GM10266 (cell line): Measurements from ENCODE around the gene FBXW9.
A peak's percentile ranks its signal among the peaks of the same experiment; 100 is the strongest.
"Not testable (repeated sequence)": the region's sequence is repeated elsewhere in the genome, so short reads cannot be mapped to it uniquely, and the experiment has no call there.

Experiments
- DNase-seq: peaks from one replicate; pipeline ENCODE4 v3.0.0; 2012; ENCODE audit errors: extremely low spot score
- CTCF ChIP-seq: IDR thresholded peaks from 2 replicates; pipeline ENCODE4 v1.5.1; 2012; ENCODE audit warnings: mild to moderate bottlenecking, low read depth; ENCODE audit not compliant: control insufficient read depth, insufficient read depth; ENCODE audit errors: missing control alignments

FBXW9 gene

DNA sequence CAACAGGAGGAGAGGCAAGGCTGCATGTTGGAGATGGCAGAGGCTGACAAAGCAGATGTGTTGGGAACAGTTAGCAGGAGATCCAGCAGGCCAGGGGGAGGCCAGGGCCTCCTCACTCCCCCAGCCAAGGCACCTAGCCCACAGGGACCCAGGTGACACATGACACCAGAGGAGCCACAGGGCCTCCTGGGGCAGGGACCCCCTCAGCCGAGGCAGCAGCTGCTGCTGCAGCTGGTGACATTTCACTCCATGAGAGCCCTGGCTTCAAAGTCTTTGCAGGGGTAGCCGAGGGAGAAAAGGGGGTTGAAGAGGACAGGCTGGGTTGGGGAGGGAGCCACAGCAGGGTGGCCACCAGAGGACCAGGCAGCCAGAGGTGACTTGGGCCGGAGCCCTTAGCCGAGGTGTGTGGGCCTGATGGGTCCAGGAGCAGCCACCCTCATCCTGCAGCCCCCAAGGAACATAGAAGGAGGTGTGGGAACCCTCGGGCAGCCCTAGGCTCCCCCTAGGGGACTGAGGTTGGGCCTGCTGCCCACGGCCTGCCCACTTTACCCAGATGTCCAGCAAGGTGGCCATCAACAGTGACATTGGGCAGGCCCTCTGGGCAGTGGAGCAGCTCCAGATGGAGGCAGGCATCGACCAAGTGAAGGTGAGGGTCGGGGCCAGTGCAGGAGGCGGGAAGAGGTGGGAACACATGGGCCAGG, 8.8 kb downstream of the FBXW9 start, which contains the start of gene GNG14:
GNG14 (plus strand) TSS at position 503 of the 701 bp plus-strand sequence; CDS start at position 554, 51 bp downstream.
- no peak for TF ChIP-seq CTCF
- no peak for DNase-seq

DNA sequence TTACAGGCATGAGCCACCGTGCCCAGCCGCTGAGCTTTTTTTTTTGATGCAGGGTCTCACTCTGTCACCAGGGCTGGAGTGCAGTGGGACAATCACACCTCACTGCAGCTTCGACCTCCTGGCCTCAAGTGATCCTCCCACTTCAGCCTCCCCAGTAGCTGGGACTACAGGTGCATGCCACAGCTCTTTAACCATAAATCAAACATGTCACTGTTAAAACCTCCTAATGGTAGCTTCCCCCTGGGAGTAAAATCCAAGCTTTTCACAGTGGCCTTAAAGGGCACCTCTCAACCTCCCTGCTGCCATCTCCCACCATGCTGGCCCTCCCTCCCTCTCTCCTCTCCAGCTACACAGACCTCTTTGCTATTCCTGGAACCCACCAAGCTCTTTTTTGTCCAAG, 10.6 kb downstream of the FBXW9 start:
- no peak for DNase-seq
- TF ChIP-seq CTCF: no peak

DNA sequence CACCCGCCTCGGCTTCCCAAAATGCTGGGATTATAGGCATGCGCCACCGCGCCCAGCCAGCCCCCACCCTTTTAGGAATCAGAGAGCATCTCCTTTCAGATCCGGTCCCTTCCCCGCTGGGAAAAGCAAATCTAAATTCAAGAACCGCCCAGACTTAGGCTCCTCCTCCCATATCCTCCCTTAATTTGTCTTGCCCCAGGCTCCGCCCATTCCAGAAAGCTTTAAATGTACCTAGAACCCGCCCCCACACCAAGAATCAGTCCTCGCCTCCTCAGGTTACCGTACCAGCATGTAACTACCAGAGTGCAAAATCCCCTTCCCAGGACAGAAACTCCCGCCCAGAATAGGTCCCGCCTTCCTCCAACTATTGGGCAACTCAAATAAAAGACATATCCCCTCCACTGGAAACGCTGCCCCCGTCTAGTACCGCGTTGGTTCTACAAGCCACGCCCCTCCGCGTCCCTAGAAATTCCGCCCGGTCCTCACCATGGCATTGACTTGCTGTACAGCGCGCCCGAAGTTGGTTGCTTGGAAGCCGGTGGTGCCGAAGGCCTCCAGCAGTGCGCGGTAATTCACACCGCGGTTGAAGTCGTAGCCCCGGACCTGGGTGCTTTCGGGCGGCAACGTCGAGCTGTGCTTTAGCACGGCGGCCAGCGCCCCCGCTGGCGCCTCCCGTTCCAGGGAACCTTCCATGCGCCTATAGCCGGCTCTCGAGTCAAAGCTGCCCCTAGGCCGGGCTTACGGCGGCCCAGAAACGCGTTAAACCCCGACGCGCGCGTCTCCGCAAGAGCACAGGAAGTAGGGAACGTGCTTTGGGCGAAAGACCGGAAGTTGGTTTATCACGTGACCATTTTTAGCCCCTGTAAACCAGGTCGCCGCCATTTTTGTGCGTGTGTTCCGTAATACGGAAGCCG, 15.1 kb downstream of the FBXW9 start, which contains the start of gene DHPS:
DHPS (minus strand) TSS at position 807 of the 914 bp plus-strand sequence; CDS start at position 693, 114 bp downstream.
- TF ChIP-seq CTCF: no peak
- DNase-seq: peak; percentile 93

DNA sequence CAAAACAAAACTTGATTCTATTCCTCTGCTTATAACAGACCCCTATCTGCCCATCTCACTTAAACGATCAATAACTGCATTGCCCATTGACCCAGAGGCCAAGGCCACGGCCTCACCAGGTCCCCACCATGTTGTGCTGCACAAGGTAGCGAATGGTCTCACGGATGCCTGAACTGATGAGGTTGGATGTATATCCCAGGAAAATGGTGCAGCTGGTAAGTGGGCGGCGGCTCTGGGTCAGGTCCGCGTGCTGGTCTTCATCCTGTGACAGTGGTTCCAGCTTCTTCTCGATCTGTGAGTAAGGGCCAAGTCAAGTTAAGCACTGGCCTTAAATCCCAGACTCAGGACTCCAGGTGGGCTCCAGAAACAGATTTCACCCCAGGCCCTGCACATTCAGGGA, 16.4 kb downstream of the FBXW9 start:
- no peak for DNase-seq
- TF ChIP-seq CTCF: no peak

DNA sequence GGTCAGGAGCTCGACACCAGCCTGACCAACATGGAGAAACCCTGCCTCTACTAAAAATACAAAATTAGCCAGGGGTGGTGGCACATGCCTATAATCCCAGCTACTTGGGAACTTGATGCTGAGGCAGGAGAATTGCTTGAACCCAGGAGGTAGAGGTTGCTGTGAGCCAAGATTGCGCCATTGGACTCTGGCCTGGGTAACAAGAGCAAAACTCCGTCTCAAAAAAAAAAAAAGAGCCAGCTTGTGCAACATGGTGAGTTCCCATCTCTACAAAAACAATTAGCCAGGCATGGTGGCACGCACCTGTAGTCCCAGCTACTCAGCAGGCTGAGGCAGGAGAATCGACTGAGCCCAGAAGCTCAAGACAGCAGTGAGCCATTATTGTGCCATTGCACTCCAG, 18.4 kb downstream of the FBXW9 start:
- DNase-seq: not testable (repeated sequence)

DNA sequence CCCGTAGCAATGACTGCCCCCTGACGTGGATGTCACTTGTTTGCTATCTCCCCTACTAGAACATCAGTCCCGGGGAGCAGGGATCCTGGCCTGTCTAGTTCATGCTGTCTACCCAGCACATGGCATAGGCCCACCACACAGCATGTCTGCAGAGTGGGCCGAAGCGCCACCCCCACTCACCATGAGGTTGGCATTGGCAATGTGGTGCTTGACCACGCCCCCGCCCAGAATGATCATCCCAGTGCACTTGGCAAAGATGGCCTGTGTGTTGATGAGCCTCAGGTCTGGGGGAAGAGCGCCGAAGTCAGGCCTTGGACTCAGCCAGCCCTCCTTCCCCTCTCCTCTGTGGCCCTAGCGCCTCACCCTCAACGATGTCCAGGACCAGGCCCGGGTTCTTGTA, 19.5 kb downstream of the FBXW9 start:
- no peak for DNase-seq
- TF ChIP-seq CTCF: no peak

GRCh38 chr19:12676384-12676792, 20.0 kb downstream of the FBXW9 start:
- DNase-seq: peak; percentile 78
- peak; percentile 90 for TF ChIP-seq CTCF
